Activated CD4-positive, alpha-beta T cell treated with anti-CD3 and anti-CD28 coated beads, Interleukin-10, Interleukin-2, amounts not matched to agents 100 ng/mL and 50 ng/mL, durations not matched to agents 16 hours and 8 hours (primary cell): ENCODE data around the gene ZC2HC1B.
A peak's percentile ranks its signal among the peaks of the same experiment; 100 is the strongest.
"Not testable (repeated sequence)": the region's sequence is repeated elsewhere in the genome, so short reads cannot be mapped to it uniquely, and the experiment has no call there.

Experiments used
- DNase-seq: peaks from one replicate; pipeline ENCODE4 v3.0.0-alpha.2; 2020

ZC2HC1B gene

DNA sequence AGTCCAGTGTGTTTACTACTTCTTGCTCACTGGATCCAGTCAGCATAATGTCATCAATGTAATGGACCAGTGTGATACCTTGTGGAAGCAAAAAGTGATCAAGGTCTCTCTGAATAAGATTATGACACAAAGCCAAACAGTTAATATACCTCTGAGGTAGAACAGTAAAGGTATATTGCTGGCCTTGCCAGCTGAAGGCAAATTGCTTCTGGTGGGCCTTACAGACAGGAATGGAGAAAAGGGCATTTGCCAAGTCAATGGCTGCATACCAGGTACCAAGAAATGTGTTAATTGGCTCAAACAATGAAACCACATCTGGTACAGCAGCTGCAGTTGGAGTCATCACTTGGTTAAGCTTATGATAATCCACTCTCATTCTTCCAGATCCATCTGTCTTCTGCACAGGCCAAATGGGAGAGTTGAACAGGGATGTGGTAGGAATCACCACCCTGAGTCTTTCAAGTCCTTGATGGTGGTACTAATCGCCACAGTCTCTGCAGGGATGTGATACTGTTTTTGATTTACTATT is 7.0 kb downstream of the ZC2HC1B start:
- DNase-seq: not testable (repeated sequence)

DNA sequence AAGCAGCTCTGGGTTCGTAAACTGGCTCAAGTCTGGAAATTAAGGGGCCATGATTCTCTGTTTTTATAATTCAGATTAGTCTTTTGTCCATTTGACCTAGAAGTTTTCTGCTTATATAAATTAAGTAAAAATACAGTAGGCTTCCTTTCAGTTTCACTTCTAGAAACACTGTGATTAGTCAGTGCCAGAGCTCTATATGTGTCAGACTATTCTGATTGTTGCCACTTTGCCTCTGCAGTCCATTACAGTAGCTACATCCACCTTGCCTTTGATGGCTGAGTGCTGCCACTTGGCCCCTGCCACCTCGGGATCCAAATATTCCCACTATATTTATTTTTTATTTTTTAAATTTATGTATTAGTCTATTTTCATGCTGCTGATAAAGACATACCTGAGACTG is 7.9 kb downstream of the ZC2HC1B start:
- DNase-seq: peak; percentile 67

DNA sequence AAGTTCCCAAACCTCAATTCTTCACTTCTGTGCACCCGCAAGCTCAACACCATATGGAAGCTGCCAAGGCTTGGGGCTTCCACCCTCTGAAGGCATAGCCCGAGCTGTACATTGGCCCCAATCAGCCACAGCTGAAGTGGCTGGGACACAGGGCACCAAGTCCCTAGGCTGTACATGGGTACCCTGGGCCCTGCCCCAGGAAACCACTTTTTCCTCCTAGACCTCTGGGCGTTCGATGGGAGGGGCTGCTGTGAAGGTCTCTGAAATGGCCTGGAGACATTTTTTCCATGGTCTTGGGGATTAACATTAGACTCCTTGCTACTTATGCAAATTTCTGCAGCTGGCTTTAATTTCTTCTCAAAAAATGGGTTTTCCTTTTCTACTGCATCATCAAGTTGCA is 9.3 kb downstream of the ZC2HC1B start:
- DNase-seq: not testable (repeated sequence)

DNA sequence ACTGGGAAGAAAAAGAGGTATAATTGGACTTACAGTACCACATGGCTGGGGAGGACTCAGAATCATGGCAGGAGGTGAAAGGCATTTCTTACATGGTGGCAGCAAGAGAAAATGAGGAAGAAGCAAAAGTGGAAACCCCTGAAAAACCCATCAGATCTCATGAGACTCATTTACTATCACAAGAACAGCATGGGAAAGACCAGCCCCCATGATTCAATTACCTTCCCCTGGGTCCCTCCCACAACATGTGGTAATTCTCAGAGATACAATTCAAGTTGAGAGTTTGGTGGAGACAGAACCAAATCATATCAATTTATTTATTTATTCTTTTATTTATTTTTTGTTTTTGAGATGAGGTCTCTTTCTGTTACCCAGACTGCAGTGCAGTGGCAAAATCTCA is 10.2 kb downstream of the ZC2HC1B start:
- DNase-seq: not testable (repeated sequence)

DNA sequence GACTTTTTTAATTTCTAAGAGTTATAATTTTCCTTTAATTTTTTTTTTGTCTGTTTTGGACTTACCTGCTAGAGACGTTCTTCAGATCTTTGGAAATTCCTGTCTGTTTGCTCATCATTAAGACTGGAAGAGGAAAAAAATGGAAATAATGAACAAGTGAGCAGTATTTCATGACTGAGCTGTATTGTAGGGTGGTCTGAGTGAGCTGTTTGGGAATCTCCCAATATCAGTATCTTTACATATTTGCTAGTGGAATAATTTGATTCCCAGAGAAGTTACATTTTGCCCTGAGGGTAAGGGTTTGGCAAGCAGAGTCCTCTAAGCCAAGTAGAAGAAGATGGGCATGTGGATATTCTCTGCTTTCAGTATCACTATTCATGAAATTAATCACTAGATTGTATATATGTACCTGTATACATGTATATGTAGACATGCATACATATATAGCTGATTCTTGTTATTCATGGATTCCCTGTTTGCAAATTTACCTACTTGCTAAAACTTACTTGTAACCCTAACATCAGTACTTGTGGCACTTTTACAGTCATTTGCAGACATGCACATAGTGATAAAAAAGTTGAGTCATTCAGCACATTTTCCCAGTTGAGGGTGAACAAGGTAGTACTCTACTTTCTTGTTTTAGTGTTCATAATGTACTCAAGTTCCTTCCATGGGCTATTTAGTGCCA is 13.5 kb downstream of the ZC2HC1B start:
- DNase-seq: peak; percentile 66

DNA sequence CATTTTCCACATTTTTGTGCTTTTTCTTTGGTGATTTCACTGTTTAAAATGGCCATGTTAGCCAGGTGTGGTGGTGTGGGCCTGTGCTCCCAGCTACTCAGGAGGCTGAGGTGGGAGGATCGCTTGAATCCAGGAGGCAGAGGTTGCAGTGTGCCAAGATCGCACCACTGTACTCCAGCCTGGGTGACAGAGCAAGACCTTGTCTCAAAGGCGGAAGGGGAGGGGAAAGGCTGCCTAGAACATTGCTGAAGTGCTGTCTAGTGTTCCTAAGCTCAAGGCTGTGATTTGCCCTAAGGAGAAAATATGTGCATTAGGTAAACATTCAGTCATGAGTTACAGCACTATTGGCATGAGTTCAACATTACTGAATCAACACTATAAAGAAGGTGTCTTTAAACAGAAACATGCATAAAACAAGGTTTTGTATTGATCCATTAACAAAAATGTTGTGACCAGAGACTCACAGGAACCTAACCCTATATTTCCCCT is 14.0 kb downstream of the ZC2HC1B start:
- no peak for DNase-seq

DNA sequence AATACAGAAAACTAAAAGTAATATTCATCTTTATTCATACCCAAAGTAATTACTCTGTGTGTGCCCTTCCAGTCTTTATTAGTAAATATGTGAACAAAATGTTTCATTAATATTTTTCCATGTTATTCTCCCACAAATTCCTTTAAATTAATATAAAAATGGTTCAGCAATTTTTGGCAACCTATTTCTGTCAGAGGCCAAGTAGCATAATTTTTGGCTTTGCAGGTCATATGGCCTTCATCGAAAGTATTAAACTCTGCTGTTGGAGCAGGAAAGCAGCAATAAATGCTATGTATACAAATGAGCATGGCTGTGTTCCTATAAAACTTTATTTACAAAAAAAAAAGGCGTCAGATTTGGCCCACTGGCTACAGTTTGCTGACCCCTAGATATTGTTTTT is 16.1 kb downstream of the ZC2HC1B start:
- DNase-seq: no peak

DNA sequence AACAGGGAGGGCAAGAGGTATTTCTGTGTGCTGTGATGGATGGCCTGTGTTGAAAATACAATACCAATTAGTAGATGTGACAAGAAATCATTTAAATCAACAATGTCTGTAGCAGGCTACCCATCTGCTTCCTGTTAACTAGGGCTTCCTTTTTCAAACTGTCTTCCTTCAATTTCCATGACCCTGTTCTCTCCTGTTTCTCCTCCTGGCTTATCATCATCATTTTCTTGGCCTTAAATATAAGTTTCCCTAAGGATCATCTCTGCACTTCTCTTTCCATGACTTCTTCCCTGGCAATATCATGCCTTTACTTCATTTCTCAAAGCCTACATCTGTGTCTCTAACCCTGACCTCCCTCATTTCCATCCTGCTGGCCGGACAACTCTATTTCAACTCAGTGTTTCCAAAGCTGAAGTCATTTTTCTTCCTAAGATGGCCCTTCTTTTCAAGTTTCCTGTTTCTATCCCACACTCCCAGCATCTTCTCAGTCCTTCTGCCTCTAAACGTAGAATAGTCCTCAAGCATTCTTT is 18.2 kb downstream of the ZC2HC1B start:
- no peak for DNase-seq

DNA sequence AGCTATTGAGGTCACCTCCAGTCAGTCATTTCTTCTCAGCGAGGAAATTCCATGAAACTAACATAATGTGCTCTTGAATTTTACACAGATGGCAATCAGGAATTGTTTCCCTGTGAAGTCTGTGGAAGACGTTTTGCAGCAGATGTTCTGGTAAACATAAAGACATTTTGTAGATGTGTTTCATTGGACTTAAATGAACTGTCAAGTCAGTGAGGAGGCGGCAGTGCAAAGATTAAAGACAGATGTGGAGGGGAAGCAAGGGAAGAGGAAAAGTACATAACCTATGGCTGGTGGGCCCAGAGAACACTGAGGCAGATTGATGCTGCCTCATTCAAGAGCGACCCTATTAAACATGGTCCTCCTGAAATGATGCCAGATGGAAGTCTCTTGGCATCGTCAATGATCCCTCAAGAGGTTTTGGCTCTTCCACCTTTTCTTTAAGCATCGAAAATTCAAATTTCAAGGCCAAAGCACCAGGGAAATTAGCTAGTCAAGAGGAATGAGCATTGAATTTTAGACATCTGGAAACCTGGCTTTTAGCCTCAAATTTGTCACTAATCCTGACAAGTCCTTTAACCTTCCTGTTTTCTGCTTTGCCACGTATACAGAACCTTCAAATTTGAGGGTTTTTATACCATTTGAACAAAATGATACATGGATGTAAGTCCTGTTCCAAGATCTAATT is 20.1 kb downstream of the ZC2HC1B start:
- DNase-seq: no peak

DNA sequence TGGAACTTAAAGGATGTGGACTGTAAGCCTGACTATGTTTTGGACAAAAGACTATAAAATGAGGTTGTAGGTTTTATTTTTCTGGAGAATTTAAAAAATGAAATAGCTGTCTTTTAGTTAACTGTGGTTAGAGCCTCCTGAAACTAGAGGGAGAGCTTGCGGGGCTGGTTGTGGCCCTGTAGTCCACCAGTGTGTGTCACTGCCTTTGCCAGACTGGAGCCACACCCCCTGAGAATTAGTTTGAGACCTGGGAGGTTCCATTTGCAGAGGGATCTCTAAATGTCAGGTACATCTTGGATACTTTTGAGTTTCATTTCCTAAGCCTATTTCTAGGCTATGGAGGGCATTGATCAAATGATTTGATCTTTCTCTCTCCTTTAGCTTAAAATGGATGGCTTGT is 20.8 kb downstream of the ZC2HC1B start:
- DNase-seq: no peak

DNA sequence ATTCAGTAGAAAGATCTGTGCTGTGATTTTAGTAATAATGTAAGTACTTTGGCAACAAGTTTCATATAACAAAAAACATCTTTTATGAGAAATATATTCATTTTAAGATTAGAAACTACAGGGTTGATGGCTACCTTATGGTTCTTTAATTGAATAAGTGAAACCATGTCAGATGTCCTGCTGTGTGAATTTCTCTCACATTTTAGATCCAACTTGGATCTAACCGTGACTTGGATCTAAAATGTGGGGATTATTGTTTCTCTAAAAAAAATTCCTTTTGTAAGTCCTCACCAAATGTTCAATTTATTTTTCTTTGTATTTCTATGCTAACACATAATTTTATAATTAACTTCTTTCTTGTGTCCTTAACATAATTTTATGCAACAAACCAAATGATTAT is 30.4 kb downstream of the ZC2HC1B start:
- DNase-seq: no peak

DNA sequence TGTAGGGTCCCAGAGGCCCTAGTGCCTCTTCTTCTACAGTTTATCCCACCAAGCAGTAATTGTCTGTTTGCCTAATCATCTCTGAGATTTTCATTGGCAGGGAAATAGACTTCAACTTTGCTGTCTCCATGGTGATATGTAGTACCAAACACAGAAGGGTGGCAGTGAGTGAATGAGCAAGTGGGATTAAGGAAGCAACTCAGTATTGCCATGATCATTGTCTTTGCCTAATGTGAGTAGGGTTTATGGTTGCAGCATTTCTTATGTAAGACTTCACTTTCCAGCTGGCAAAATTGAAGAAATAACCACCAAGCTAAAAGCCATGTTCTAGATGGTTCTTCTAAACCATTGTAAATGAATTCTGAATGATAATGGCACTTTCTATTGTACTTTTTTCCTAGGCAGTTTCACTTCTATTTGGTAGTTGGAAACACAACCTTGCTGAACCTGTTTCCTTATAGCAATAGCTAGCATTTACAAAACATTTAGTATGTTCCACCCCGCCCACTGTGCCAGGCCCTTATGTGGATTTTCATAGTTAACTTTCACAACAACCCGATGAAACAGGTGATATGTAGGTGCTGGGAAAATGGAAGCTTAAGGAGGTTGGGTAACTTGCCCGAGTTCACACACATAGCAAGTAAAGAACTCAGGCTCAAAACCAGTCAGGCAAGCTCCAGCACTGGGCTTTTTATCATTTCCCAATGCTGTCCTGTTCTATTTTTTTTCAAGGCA is 32.0 kb downstream of the ZC2HC1B start:
- no peak for DNase-seq

DNA sequence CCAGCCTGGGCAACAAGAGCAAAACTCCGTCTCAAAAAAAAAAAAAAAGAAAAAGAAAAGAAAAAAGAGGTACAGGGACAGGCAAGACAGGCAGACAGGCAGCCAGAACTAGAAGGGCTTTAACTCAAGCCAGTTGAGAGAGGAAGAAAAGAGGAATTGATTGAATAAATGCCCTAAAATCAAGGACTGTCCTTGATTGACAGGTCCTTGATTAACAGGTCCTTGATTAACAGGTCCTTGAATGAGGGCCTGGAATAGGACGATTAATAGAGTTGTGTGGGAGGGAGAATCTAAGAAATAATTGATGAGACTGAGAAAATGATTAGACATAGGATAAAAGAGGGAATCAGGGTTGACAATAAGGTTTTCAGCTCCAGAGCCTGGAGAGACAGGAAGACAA is 36.1 kb downstream of the ZC2HC1B start:
- no peak for DNase-seq

DNA sequence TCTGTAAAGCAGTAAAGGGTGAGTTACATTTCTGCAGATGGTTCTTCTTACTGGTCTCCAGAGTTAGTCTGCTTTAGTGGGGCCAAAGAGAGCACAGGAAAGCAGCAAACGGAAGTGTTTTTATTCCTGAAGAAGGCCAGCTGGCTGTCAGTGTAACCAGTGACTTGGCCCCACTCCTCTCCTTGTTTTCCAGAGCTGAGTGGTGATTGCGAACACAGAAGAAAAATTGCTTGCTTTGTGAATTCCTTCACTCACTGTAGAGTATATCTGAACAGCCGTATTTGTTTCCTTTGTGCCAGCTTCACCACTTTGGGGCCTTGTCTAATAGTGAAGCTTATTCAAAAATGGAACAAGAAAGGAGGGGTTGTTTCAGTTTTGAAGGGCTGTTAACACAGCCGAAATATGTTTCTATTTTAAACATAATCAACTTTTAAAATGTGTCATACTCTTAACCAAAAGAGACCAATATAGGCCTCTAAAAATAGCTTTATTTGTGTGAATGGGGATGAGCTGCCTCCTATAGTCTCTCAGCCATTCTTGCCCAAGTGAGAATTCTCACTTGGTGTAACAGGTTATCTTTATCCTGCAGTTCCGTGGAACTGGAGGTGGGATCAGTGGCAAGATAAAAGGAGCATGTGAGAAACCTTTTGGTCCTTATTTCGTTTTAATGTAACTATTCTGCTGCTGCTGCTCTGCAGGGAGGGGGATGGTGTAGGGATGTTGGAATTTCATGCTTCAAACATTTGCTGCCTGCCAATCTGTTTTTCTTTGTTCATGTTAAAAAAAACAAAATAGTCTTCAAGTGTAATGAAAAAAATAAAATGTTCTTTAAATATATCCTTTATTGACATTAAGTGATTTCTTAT is 37.8 kb downstream of the ZC2HC1B start:
- peak; percentile 69 for DNase-seq

DNA sequence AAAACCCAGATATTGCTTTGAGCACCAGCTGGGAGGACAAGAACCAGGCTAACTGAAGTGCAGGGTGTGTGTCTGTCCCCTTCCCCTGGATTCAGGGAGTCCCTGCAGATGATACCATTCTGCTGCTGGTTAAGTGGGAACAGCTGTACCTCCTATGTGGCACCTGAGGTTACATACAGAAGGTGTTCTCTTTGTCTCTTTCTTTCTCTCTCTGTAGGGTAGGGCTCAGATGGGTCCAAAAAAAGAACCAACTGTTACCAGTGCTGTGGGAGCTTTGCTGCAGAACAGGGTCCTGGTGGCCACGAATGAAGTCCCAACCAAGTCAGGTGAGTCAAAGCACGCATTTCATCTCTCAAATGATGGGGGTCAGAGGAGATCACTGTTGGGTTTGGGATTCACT is 38.6 kb downstream of the ZC2HC1B start:
- DNase-seq: no peak

DNA sequence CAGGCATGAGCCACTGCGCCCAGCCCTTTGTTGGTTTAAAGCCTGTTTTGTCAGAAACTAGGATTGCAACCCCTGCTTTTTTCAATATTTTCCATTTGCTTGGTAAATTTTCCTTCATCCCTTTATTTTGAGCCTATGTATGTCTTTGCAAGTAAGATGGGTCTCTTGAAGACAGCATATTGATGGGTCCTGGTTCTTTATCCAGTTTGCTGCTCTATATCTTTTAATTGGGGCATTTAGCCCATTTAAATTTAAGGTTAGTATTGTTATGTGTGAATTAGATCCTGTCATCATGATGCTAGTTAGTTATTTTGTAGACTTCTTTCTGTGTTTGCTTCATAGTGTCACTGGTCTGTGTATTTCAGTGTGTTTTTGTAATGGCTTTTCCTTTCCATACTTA is 46.8 kb downstream of the ZC2HC1B start:
- no peak for DNase-seq

DNA sequence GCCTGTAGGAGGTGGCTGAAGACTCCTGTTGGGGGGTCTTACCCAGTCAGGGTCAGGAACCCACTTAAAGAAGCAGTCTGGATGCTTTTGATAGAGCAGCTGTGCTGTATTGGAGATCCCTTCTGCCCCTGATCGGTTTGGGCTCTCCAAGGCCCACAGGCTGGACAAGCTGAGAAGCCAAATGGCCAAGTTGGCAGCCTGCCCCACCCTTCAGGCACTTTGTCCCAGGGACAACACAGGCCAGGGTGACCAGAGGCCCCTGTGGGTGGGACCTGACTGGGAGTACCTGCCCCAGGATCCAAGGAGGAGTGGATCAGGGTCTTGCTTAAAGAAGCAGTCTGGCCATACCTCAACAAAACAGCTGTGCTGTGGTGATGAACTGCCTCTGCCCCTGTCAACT is 48.4 kb downstream of the ZC2HC1B start:
- no peak for DNase-seq

DNA sequence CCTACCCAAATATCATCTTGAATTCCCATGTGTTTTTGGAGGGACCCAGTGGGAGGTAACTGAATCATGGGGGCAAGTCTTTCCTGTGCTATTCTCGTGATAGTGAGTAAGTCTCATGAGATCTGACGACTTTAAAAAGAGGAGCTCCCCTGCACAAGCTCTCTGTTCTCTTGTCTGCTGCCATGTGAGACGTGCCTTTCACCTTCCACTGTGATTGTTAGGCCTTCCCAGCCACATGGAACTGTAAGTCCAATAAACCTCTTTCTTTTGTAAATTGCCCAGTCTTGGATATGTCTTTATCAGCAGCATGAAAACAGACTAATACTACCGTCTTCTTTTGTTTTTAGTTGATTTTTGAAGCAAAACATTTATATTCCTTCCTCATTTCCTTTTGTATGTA is 52.8 kb downstream of the ZC2HC1B start:
- DNase-seq: not testable (repeated sequence)

DNA sequence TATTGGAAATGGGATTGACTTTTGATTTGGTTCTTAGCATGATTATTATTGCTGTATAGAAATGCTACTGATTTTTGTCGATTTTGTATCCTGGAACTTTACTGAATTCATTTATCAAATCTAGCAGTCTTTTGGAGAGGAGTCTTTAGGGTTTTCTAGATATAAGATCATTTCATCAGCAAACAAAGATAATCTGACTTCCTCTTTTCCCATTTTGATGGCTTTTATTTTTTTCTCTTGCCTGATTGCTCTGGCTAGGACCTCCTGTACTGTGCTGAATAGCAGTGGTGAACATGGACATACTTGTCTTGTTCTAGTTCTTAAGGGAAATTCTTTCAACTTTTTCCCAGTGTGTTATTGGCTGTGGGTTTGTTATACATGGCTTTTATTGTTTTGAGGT is 64.6 kb downstream of the ZC2HC1B start:
- no peak for DNase-seq

DNA sequence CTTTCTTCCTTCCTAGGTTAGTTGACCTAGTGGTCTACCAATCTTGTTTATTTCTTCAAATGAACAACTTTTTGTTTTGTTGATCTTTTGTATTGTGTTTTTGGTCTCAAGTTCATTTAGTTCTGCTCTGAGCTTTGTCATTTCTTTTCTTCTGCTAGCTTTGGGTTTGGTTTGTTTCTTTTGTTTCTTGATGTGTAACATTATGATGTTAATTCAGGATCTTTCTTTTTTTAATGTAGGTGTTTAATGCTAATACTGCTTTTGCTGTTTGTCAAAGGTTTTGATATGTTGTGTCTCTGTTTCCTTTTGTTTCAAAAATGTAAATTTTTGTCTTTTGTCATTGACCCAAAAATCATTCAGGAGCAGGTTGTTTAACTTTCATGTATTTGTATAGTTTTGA is 65.7 kb downstream of the ZC2HC1B start:
- no peak for DNase-seq

DNA sequence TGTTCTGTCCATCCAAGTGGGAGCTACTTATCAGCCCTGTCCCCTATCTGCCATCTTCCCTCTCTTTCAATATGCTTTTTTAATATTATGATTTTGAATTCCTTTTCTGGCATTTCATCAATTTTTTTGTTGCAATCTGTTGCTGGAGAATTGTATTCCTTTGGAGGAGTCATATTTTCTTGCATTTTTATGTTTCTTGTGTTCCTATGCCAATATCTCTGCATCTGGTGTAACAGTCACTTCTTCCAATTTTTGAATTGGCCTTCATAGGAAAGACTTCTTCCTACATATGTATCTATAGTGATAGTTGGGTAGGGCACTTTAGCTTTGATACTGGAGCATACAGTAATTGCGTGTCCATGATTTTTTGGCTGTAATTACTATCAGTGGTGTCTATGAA is 70.1 kb downstream of the ZC2HC1B start:
- no peak for DNase-seq

DNA sequence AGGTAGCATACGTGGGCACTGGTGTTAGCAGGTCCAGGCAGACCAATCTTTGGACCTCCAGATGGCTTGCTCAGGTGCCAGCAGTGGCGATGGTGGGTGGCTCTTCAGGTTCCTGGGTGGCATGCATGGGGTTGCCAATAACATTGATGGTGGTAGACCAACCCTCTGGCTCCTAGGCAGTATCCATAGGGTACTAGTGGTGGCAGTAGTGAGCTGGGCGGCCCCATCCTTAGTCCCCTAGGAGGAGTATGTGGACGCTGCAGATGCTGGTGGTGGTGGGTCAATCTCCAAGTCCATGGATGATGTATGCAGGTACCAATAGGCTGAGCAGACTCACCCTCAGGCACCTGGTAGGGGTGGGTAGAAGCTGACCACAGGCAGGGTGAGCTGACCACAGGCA is 70.6 kb downstream of the ZC2HC1B start:
- no peak for DNase-seq
